Stimulated activated naive CD4-positive, alpha-beta T cell (primary cell): ENCODE data around the gene EEFSEC.

Experiments
- DNase-seq, 6 experiments: peaks; one replicate each; lab custom pipeline; 2025; lab: John Stamatoyannopoulos, UW

The EEFSEC gene

DNA sequence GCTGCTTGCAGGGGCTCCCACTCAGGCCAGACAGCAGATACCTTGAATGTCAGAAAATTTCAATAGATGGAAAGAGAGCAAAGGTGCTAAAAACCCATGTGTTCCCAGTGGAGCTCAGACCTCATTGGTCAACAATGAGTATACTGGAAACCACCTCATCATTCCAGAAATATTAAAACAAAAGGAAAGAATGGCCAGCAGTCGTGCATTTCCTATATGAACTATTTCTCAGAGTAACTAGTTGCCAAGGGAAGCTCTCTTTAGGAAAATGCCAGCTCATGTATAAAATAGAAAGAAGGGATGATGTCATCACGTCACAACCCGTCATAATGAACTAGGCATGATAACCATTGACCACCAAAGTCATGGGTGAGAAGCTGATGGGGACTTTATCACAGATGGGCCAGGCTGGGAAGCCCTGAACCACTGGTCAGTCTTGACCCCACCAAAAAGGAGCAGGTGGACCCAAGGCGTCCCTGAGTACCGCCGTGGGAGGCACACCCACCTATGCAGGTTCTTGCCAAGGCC is 295.9 kb downstream of the EEFSEC start:
- no peak for DNase-seq

DNA sequence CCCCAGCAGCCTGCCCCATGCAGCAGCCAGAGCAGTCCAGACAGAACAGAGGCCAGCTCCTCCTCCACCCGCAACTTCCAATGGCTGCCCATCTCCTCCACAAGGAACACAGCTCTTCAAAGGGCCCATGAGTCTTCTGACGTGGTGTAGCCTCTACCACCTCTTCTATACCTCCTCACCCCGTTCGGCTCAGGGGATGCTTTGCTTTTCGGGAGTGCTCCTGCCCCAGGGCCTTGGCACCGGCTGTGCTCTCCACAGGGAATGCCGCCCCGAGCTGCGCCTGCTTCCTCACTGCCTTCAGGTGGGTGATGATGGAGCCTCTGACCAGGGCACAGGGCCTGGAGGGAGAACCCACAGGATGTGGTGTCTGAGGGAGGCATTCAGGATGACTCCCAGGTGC is 298.8 kb downstream of the EEFSEC start:
- no peak for DNase-seq

DNA sequence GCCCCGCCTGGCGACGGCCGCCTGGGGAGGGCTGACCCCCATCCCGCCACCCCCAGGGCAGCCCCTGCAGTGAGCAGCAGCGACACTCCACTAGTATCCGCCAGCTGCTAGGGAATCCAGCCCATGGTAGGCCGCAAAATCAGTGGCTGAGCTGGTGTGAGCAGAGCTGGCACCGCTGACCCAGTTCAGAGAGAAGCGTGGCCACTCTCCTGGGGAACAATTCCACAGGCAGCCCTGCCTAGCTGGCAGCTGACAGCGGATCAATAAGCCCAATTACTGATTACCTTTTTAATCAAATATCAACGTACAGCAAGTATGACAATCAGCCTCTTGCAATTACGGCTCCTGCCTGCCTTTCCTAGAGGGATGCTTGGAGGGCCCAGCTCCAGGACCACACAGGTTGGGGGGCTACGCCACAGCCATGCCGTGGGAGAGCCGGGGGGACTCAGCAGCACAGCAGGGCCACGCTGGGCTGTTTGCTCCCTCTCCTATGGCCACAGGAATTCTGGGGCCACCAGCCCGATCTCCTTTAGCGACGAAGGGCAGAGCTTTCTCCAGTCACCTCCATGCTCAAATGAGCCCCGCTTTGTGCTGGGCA is 299.5 kb downstream of the EEFSEC start:
- DNase-seq, result no peak

DNA sequence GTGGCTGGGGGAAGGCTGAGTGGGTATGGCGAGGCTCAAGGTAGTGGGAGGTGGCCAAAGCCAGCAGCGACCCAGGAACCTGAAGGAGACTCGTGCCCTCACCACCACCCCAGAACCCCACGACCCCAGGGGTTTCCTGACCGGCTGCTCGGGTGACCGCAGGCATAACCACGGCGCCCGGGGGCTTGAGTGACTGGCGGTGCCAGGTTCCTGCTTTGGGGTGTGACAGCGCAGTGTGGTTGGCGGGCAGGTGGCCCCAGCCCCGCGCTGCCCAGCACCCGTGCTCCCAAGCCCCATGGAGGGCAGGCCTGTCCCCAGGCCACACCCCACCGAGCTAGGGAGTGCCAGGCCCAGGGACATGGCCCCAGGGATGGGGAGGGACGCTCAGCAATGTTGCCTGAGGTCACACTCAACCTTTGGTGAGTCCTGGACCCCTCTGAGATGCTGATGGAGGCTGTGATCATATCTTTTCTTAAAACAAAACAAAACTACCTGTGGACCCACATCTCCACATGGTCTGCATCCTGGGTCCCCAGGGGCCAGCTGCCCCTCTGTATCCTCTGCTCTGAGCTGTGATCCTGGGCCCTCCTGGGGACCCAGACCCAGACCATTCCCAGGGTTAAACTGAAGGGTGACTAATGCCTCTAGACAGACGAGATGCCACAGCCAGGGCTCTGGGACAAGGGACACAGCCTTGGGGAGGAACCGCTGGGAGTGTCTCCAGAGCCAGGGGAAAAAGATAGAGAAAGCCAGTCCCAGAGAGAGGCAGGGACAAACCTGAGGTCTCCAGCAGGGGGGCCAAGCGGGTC is 300.4 kb downstream of the EEFSEC start:
- DNase-seq, result no peak

DNA sequence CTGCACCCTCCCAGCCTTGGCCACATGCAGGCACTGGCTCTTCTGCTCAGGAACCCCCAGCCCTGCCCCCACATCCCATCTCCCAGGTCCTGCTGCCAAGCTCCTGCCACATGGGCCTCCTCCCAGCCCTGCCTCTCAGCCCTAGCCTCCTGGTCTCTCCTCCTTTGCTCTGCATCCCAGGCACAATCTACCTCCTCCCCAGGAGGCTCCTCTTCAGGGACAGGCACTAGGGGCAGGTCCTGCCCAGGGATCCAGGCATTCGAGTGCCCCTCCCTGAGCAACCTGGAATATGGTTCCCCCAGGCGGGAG is 301.0 kb downstream of the EEFSEC start:
- no peak for DNase-seq

DNA sequence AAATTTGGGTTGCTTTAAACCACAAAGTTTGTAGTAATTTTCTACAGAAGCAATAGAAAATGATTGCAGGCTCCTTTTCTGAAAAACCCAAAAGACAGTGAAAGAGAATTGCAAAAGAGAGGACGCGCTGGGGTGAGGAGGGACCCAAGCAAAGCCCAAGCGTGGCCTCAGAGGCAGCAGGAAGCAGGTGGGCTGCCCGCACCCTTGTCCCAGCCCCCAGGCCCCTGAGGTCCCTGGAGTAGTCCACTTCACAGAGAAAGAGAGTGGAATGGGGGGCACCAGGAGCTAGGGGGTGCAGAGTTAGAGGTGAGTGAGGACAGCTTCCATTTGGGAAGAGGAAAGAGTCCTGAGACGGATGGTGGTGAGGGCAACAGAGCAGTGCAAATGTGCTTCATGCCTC is 301.8 kb downstream of the EEFSEC start:
- no peak for DNase-seq

DNA sequence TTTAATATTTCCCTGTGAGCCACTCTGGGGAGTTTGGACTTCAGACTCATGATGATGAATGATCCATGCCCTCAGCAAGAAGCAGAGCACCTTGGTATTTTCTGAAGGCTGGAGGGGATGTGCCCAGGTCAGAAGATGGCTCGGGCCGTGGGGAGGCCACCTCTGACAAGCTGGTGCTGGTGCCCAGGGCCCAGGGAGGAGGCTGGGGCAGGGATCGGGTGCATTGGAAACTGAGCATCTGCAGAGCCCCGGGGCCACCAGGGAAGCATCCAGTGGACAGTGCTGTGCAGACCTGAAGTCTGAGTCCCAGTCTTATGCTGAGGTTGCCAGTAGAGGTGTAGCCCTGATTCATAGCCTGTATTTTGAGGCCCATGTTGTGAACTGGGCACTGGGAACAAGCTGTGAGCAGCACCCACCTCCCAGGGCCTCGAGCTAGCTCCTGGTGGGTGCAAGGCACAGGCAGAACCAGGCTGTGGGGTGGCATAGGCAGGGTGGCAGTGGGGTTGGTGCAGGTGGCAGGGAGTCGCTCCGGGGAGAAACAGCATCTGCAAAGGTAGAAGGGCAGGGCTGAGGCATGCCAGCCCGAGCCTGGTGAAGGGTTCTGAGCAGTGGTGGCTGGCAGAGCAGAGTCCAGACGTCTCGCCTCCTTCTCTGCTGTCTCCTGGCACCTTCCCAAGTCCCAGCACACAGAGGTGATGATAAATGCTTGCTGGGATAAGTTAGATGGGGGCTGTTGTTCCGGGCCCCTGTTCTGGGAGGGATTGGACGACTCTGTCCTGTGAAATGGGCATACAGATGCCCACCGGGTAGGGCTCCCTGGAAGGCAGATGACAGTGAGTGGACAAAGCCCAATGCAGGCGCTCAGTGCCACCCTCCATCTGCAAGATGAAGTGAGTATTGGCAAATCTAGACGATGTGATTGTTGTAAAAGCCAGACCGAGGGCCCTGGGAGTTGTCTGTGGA is 302.8 kb downstream of the EEFSEC start:
- no peak for DNase-seq

DNA sequence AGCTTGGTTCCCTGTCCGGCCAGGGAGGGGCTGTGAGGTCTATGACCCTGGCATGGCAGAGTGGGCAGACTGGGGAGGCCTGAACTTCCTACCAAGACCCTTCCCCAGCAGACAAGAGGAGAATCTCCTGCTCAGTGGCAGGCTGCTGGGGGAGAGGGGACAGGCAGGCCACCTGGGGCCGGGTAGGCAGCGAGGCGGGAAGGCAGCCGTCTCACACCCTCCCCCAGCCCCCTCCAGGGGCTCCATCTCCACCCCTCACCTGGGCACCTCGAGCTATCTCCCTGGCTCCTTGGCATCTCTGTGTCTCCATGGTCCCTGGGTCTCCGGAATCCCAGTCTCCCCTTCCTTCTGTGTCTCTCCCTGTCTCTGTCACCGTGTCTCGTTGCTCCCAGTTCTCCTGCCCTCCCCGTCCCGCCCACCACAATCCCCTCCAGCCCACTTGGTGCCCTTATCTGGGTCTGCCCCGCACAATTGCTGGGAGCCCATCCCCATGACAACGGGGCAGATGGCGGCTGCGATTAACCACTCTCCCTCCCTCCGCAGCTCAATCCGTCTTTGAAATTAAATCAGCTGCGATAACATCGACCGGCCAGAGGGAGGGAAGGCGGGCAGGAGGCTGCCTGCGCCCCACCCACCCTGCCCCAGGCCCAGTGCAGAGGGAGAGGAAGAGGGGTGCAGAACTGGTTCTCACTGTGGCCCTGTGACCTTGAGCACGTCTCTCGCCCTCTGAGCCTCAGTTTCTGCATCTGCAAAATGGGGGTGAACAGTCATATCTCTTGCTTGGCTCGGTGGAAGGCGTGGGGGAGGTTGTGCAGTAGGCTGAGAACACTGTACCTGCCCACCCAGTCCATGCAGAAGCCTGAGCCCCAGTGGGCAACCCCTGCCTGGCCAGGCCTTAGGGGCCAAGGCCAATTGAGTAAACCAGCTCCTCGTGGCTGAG is 303.8 kb downstream of the EEFSEC start:
- no peak for DNase-seq

DNA sequence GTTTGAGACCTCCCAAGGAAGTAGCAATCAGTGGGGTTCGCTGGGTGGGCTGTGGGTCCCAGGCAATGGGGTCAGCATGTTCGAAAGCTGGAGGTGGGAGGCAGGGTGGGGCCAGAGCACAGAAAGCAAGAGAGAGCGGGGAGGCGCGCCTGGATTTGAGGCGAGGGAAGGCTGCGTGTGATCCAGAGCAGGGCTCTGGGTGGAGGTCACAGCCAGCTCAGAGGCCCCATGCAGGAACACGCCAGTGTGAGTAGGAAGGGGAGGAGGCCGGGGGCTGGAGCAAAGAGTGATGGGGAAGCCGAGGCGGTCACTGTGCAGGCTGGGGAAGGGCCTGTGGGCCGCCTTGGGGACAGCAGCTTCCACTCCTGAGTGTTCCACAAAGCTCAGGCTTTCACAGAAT is 304.7 kb downstream of the EEFSEC start:
- DNase-seq, result no peak
